HG03097 (cell line): ENCODE data around the gene MPV17L2.
A peak's percentile ranks its signal among the peaks of the same experiment; 100 is the strongest.
"Not testable (repeated sequence)": the region's sequence is repeated elsewhere in the genome, so short reads cannot be mapped to it uniquely, and the experiment has no call there.

Source experiments
- ATAC-seq: cut with Tn5 transposase; IDR thresholded peaks from one replicate; pipeline ENCODE4 v1.9.1; 2021; ENCODE audit not compliant: unreplicated experiment, low FRiP score

The MPV17L2 gene

GRCh38 chr19:18185538-18185937, 7.5 kb upstream of the MPV17L2 start:
- ATAC-seq = no peak

- no peak for ATAC-seq
Measured at GRCh38 chr19:18190278-18190677, 2.7 kb upstream of the MPV17L2 start.

GRCh38 chr19:18191640-18192062, 1.4 kb upstream of the MPV17L2 start:
- ATAC-seq = no peak

- no peak for ATAC-seq
Measured at GRCh38 chr19:18193388-18194180, 566 bp downstream of the MPV17L2 start.

GRCh38 chr19:18194181-18194530, 1.1 kb downstream of the MPV17L2 start:
- ATAC-seq = no peak

- ATAC-seq = no peak
Measured at GRCh38 chr19:18194554-18195238, 1.7 kb downstream of the MPV17L2 start.

- no peak for ATAC-seq
Measured at GRCh38 chr19:18196511-18196845, 3.5 kb downstream of the MPV17L2 start.

GRCh38 chr19:18197306-18197705, 4.3 kb downstream of the MPV17L2 start:
- ATAC-seq = no peak

GRCh38 chr19:18197941-18198340, 4.9 kb downstream of the MPV17L2 start:
- ATAC-seq = no peak

- no peak for ATAC-seq
Measured at GRCh38 chr19:18198374-18198773, 5.4 kb downstream of the MPV17L2 start.

- no peak for ATAC-seq
Measured at GRCh38 chr19:18202397-18202777, 9.4 kb downstream of the MPV17L2 start.

GRCh38 chr19:18202778-18203407, 9.9 kb downstream of the MPV17L2 start:
- ATAC-seq = no peak

GRCh38 chr19:18203408-18203862, 10.4 kb downstream of the MPV17L2 start:
- ATAC-seq = no peak

GRCh38 chr19:18203863-18204393, 10.9 kb downstream of the MPV17L2 start, which contains the start of gene RAB3A:
Gene RAB3A (minus strand): TSS chr19:18204042. CDS start chr19:18202740, 1,302 bp downstream.
- peak; percentile 88 for ATAC-seq

GRCh38 chr19:18204394-18205199, 11.6 kb downstream of the MPV17L2 start:
- peak; percentile 5 for ATAC-seq

GRCh38 chr19:18205200-18205892, 12.3 kb downstream of the MPV17L2 start:
- ATAC-seq = no peak

- ATAC-seq = no peak
Measured at GRCh38 chr19:18206018-18206417, 13.0 kb downstream of the MPV17L2 start.

GRCh38 chr19:18208098-18208951, 15.3 kb downstream of the MPV17L2 start:
- no peak for ATAC-seq

GRCh38 chr19:18209912-18210311, 16.9 kb downstream of the MPV17L2 start:
- ATAC-seq = not testable (repeated sequence)
